ENCODE measurements around the gene ATRNL1. TPM values are rescaled to one million over a fixed set of nuclear protein-coding genes. Genes with fewer than 3 reads are reported as not detected.
"Not testable (repeated sequence)": the region's sequence is repeated elsewhere in the genome, so short reads cannot be mapped to it uniquely, and the experiment has no call there.

ATRNL1 gene
- total and polyA plus RNA-seq, 4 donors = 2.6 to 41.0 (median 15.1) TPM

- ATAC-seq (ENCODE audit: low FRiP score) = no peak
- no peaks in the 10 kb centered on the region for H3K4me1 ChIP-seq (ENCODE audit: control insufficient read depth in 1 of 2, insufficient read depth in 2 of 2, low read length in 2 of 2)
- no peaks in the 10 kb centered on the region for H3K9me3 ChIP-seq (ENCODE audit: control insufficient read depth, low read length)
- H3K27ac ChIP-seq (ENCODE audit: low read depth in 1 of 2, low read length in 2 of 2) = no peak overlapping the region
- intact Hi-C loops (cut with DNase I) = no loop called here
- no peaks in the 10 kb centered on the region for H3K36me3 ChIP-seq (ENCODE audit: control insufficient read depth in 1 of 2, insufficient read depth in 2 of 2, low read length in 1 of 2)
- DNase-seq = no peak
- no peaks in the 10 kb centered on the region for H3K27me3 ChIP-seq (ENCODE audit: control insufficient read depth in 1 of 2, insufficient read depth in 2 of 2, low read length in 1 of 2)
- no peak overlapping the region for H3K4me3 ChIP-seq (ENCODE audit: low read length in 2 of 2)
These were observed 43.5 kb downstream of the ATRNL1 start for GRCh38 chr10:115136616-115137015.

- no peak for DNase-seq
- no peak overlapping the region for H3K4me3 ChIP-seq (ENCODE audit: low read length in 2 of 2)
- intact Hi-C loops (cut with DNase I) = loop anchor here in 1 of 2 donors (10.0 kb wide), 1 partner anchor 1244 kb away; no protein-coding TSS in a partner anchor
- no peak for ATAC-seq (ENCODE audit: low FRiP score)
- H3K27ac ChIP-seq (ENCODE audit: low read depth in 1 of 2, low read length in 2 of 2) = no peak overlapping the region
- H3K4me1 ChIP-seq (ENCODE audit: control insufficient read depth in 1 of 2, insufficient read depth in 2 of 2, low read length in 2 of 2) = no peaks in the 10 kb centered on the region
- H3K27me3 ChIP-seq (ENCODE audit: control insufficient read depth in 1 of 2, insufficient read depth in 2 of 2, low read length in 1 of 2) = no peaks in the 10 kb centered on the region
- no peaks in the 10 kb centered on the region for H3K9me3 ChIP-seq (ENCODE audit: control insufficient read depth, low read length)
- no peaks in the 10 kb centered on the region for H3K36me3 ChIP-seq (ENCODE audit: control insufficient read depth in 1 of 2, insufficient read depth in 2 of 2, low read length in 1 of 2)
These were observed 48.1 kb downstream of the ATRNL1 start for GRCh38 chr10:115141254-115141653.

- no peak overlapping the region for H3K27ac ChIP-seq (ENCODE audit: low read depth in 1 of 2, low read length in 2 of 2)
- no peaks in the 10 kb centered on the region for H3K36me3 ChIP-seq (ENCODE audit: control insufficient read depth in 1 of 2, insufficient read depth in 2 of 2, low read length in 1 of 2)
- no peak overlapping the region for H3K4me3 ChIP-seq (ENCODE audit: low read length in 2 of 2)
- DNase-seq = no peak
- H3K27me3 ChIP-seq (ENCODE audit: control insufficient read depth in 1 of 2, insufficient read depth in 2 of 2, low read length in 1 of 2) = no peaks in the 10 kb centered on the region
- no peaks in the 10 kb centered on the region for H3K9me3 ChIP-seq (ENCODE audit: control insufficient read depth, low read length)
- 78 to 82% methylated on average over 2 of the region's 2 CpGs for WGBS, 2 donors
- H3K4me1 ChIP-seq (ENCODE audit: control insufficient read depth in 1 of 2, insufficient read depth in 2 of 2, low read length in 2 of 2) = no peaks in the 10 kb centered on the region
- ATAC-seq (ENCODE audit: low FRiP score) = no peak
- intact Hi-C loops (cut with DNase I) = no loop called here
These were observed 64.2 kb downstream of the ATRNL1 start for GRCh38 chr10:115157357-115157756.

GRCh38 chr10:115163129-115163528 lies 70.0 kb downstream of the ATRNL1 start:
- no peak overlapping the region for H3K4me3 ChIP-seq (ENCODE audit: low read length in 2 of 2)
- H3K4me1 ChIP-seq (ENCODE audit: control insufficient read depth in 1 of 2, insufficient read depth in 2 of 2, low read length in 2 of 2) = no peaks in the 10 kb centered on the region
- 93 to 94% methylated on average over 5 of the region's 5 CpGs for WGBS, 2 donors
- no peaks in the 10 kb centered on the region for H3K36me3 ChIP-seq (ENCODE audit: control insufficient read depth in 1 of 2, insufficient read depth in 2 of 2, low read length in 1 of 2)
- intact Hi-C loops (cut with DNase I) = no loop called here
- ATAC-seq (ENCODE audit: low FRiP score) (no peak), DNase-seq (no peak)
- no peak overlapping the region for H3K27ac ChIP-seq (ENCODE audit: low read depth in 1 of 2, low read length in 2 of 2)
- no peaks in the 10 kb centered on the region for H3K9me3 ChIP-seq (ENCODE audit: control insufficient read depth, low read length)
- H3K27me3 ChIP-seq (ENCODE audit: control insufficient read depth in 1 of 2, insufficient read depth in 2 of 2, low read length in 1 of 2) = no peaks in the 10 kb centered on the region

- no peaks in the 10 kb centered on the region for H3K36me3 ChIP-seq (ENCODE audit: control insufficient read depth in 1 of 2, insufficient read depth in 2 of 2, low read length in 1 of 2)
- ATAC-seq (ENCODE audit: low FRiP score) (no peak), DNase-seq (no peak)
- H3K27ac ChIP-seq (ENCODE audit: low read depth in 1 of 2, low read length in 2 of 2) = no peak overlapping the region
- H3K9me3 ChIP-seq (ENCODE audit: control insufficient read depth, low read length) = no peaks in the 10 kb centered on the region
- no peaks in the 10 kb centered on the region for H3K27me3 ChIP-seq (ENCODE audit: control insufficient read depth in 1 of 2, insufficient read depth in 2 of 2, low read length in 1 of 2)
- intact Hi-C loops (cut with DNase I) = no loop called here
- WGBS, 2 donors = 86 to 87% methylated on average over 2 of the region's 2 CpGs
- no peaks in the 10 kb centered on the region for H3K4me1 ChIP-seq (ENCODE audit: control insufficient read depth in 1 of 2, insufficient read depth in 2 of 2, low read length in 2 of 2)
- H3K4me3 ChIP-seq (ENCODE audit: low read length in 2 of 2) = no peak overlapping the region
These were observed 71.1 kb downstream of the ATRNL1 start for GRCh38 chr10:115164220-115164619.

GRCh38 chr10:115167751-115168150 lies 74.6 kb downstream of the ATRNL1 start:
- Histone ChIP-seq H3K27ac (ENCODE audit: low read depth in 1 of 2, low read length in 2 of 2) (no peak overlapping the region), H3K9me3 (ENCODE audit: control insufficient read depth, low read length) (no peaks in the 10 kb centered on the region), H3K27me3 (ENCODE audit: control insufficient read depth in 1 of 2, insufficient read depth in 2 of 2, low read length in 1 of 2) (no peaks in the 10 kb centered on the region), H3K4me1 (ENCODE audit: control insufficient read depth in 1 of 2, insufficient read depth in 2 of 2, low read length in 2 of 2) (no peaks in the 10 kb centered on the region), H3K4me3 (ENCODE audit: low read length in 2 of 2) (no peak overlapping the region), H3K36me3 (ENCODE audit: control insufficient read depth in 1 of 2, insufficient read depth in 2 of 2, low read length in 1 of 2) (no peaks in the 10 kb centered on the region)
- ATAC-seq (ENCODE audit: low FRiP score) (no peak), DNase-seq (no peak)
- intact Hi-C loops (cut with DNase I) = no loop called here
- WGBS, 2 donors = 80 to 89% methylated on average over 2 of the region's 2 CpGs

GRCh38 chr10:115171392-115171960 lies 78.3 kb downstream of the ATRNL1 start:
- ATAC-seq (ENCODE audit: low FRiP score) = no peak
- Histone ChIP-seq H3K27ac (ENCODE audit: low read depth in 1 of 2, low read length in 2 of 2) (no peak overlapping the region), H3K4me3 (ENCODE audit: low read length in 2 of 2) (no peak overlapping the region), H3K4me1 (ENCODE audit: control insufficient read depth in 1 of 2, insufficient read depth in 2 of 2, low read length in 2 of 2) (peaks cover 0 to 1% of the 10 kb centered on the region in 2 donors), H3K36me3 (ENCODE audit: control insufficient read depth in 1 of 2, insufficient read depth in 2 of 2, low read length in 1 of 2) (no peaks in the 10 kb centered on the region), H3K27me3 (ENCODE audit: control insufficient read depth in 1 of 2, insufficient read depth in 2 of 2, low read length in 1 of 2) (no peaks in the 10 kb centered on the region), H3K9me3 (ENCODE audit: control insufficient read depth, low read length) (no peaks in the 10 kb centered on the region)
- no peak for DNase-seq
- WGBS, 2 donors = 4 to 6% methylated on average over 1 of the region's 1 CpG
- intact Hi-C loops (cut with DNase I) = loop anchor here in 1 of 2 donors (5.0 kb wide), 1 partner anchor 1216 kb away; no protein-coding TSS in a partner anchor

GRCh38 chr10:115173915-115174443 lies 80.8 kb downstream of the ATRNL1 start:
- 91 to 95% methylated on average over 3 of the region's 3 CpGs for WGBS, 2 donors
- Histone ChIP-seq H3K36me3 (ENCODE audit: control insufficient read depth in 1 of 2, insufficient read depth in 2 of 2, low read length in 1 of 2) (no peaks in the 10 kb centered on the region), H3K9me3 (ENCODE audit: control insufficient read depth, low read length) (no peaks in the 10 kb centered on the region), H3K4me3 (ENCODE audit: low read length in 2 of 2) (no peak overlapping the region), H3K4me1 (ENCODE audit: control insufficient read depth in 1 of 2, insufficient read depth in 2 of 2, low read length in 2 of 2) (peaks cover 0 to 2% of the 10 kb centered on the region in 2 donors), H3K27me3 (ENCODE audit: control insufficient read depth in 1 of 2, insufficient read depth in 2 of 2, low read length in 1 of 2) (no peaks in the 10 kb centered on the region), H3K27ac (ENCODE audit: low read depth in 1 of 2, low read length in 2 of 2) (no peak overlapping the region)
- DNase-seq (no peak), ATAC-seq (ENCODE audit: low FRiP score) (no peak)
- intact Hi-C loops (cut with DNase I) = loop anchor here in 1 of 2 donors (5.0 kb wide), 1 partner anchor 1213 kb away; no protein-coding TSS in a partner anchor

GRCh38 chr10:115207276-115207675 lies 114.1 kb downstream of the ATRNL1 start:
- ATAC-seq (ENCODE audit: low FRiP score); H3K36me3 ChIP-seq (ENCODE audit: control insufficient read depth in 1 of 2, insufficient read depth in 2 of 2, low read length in 1 of 2); H3K9me3 ChIP-seq (ENCODE audit: control insufficient read depth, low read length); H3K27ac ChIP-seq (ENCODE audit: low read depth in 1 of 2, low read length in 2 of 2); H3K4me1 ChIP-seq (ENCODE audit: control insufficient read depth in 1 of 2, insufficient read depth in 2 of 2, low read length in 2 of 2); H3K27me3 ChIP-seq (ENCODE audit: control insufficient read depth in 1 of 2, insufficient read depth in 2 of 2, low read length in 1 of 2); intact Hi-C loops (cut with DNase I); DNase-seq; H3K4me3 ChIP-seq (ENCODE audit: low read length in 2 of 2): not testable (repeated sequence)
- WGBS, 2 donors = 88 to 94% methylated on average over 2 of the region's 2 CpGs

Measured in aorta (tissue), 5 donors.